Measurements from ENCODE around the gene SAE1. TPM values are rescaled to one million over a fixed set of nuclear protein-coding genes. Genes with fewer than 3 reads are reported as not detected.

SAE1 gene
- total and polyA plus RNA-seq, 12 donors = 19.0 to 77.6 (median 49.7) TPM

DNA sequence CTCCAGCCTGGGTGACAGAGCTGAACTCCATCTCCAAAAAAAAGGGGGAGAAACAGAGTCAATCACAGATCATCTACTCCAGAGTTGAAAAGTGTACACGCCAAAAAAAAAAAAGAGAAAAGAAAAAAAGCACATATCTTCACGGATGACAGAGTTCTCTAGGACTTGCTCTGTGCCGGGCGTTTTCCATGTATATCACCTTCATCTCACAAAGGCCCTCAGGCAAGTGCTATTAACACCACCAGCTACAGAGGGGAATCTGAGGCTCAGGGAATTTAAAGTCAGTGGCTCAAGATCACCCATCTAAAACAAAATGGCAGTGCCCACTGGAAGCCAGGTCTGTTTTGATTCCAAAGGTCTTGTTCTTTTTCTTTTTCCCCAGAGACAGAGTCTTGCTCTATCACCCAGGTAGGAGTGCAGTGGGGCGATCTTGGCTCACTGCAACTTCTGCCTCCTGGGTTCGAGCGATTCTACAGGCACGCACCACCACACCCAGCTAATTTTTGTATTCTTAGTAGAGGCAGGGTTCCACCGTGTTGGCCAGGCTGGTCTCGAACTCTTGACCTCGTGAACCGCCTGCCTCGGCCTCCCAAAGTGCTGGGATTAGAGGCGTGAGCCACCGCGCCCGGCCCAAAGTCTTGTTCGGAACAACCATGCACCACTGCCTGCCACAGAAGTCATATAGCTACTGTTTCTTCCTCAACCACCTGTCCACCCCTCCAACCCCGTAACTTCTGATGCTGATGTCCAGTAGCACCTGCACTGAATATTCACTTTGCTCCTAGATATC, 42.2 kb downstream of the SAE1 start:
- Histone ChIP-seq H3K4me1 (replicated peaks in 1 of 2) (peaks cover 0 to 17% of the 10 kb centered on the region in 2 donors), H3K4me3 (no peak overlapping the region), H3K9me3 (replicated peaks in 1 of 3) (no peaks in the 10 kb centered on the region), H3K27me3 (no peaks in the 10 kb centered on the region), H3K36me3 (replicated peaks in 1 of 2) (peaks cover 0 to 41% of the 10 kb centered on the region in 2 donors), H3K27ac (no peak overlapping the region)
- 90 to 98% (median 94%) methylated on average over 14 to 19 of the region's 19 CpGs for WGBS, 4 donors
- DNase-seq = no peak
- no peak for TF ChIP-seq POLR2A (IDR thresholded peaks at IDR 0.05)
- TF ChIP-seq, protein P1, sequence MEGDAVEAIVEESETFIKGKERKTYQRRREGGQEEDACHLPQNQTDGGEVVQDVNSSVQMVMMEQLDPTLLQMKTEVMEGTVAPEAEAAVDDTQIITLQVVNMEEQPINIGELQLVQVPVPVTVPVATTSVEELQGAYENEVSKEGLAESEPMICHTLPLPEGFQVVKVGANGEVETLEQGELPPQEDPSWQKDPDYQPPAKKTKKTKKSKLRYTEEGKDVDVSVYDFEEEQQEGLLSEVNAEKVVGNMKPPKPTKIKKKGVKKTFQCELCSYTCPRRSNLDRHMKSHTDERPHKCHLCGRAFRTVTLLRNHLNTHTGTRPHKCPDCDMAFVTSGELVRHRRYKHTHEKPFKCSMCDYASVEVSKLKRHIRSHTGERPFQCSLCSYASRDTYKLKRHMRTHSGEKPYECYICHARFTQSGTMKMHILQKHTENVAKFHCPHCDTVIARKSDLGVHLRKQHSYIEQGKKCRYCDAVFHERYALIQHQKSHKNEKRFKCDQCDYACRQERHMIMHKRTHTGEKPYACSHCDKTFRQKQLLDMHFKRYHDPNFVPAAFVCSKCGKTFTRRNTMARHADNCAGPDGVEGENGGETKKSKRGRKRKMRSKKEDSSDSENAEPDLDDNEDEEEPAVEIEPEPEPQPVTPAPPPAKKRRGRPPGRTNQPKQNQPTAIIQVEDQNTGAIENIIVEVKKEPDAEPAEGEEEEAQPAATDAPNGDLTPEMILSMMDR (IDR thresholded peaks at IDR 0.05) = no peak
- intact Hi-C loops (cut with DNase I) = no loop called here

DNA sequence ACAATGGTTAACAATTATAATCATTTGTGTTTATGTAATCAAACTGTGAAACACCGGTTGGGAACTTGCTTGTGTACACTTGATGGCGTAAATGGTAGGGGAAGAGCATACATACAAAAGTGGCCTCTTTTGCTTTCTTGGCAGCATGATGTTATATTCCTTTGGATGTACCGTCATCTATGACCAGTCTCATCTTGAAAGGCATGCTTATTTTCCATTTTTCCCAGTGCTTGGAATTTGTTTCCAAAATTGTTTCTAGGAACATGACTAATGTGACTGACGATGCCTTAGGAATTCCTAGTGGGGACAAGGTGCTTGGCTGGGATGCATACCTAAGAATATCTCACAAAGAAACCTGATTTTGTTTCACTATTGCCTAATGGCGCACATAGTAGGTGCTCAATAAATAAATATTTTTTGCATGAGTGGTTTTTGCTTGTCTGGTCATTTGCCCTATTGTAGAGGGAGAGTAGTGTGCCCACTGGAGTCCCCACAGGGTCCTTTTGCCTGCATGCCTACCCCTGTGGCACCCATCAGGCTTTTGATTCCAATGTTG, 45.5 kb downstream of the SAE1 start:
- Histone ChIP-seq H3K4me1 (replicated peaks in 1 of 2) (peaks cover 0 to 17% of the 10 kb centered on the region in 2 donors), H3K4me3 (no peak overlapping the region)

DNA sequence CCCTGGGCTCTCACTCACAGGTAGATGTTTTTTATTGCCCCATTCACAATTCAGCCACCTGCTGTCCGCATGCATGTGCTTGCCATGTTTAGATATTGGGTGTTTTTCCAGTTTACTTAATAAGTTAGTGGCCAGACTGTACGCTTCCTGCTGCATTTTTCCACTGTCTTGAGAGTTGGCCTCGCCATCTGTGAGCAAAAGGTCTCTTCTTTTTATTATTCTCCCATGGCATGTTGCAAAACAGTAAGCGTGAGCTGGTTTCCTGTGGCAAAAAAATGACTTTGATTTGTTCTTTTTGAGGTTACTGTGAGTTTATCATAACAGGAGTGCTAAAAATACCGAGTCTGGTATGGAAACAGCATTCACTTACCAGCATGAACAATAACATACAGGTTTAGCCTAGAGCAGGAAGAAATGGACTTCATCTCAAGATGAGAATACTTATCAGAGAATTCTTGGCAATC, 46.0 kb downstream of the SAE1 start:
- DNase-seq = peak in 5 of 7 donors; percentile 19 to 66 (median 28)
- Histone ChIP-seq H3K4me1 (replicated peaks in 1 of 2) (peaks cover 0 to 17% of the 10 kb centered on the region in 2 donors), H3K36me3 (replicated peaks in 1 of 2) (peaks cover 0 to 21% of the 10 kb centered on the region in 2 donors), H3K27ac (peak overlapping the region in 2 of 5 donors; percentile 46 to 78), H3K9me3 (replicated peaks in 1 of 3) (no peaks in the 10 kb centered on the region), H3K4me3 (no peak overlapping the region), H3K27me3 (no peaks in the 10 kb centered on the region)
- intact Hi-C loops (cut with DNase I) = no loop called here
- 47 to 52% (median 49%) methylated on average over 5 of the region's 5 CpGs for WGBS, 4 donors
- TF ChIP-seq, protein P1 (IDR thresholded peaks at IDR 0.05) = no peak
- TF ChIP-seq POLR2A (IDR thresholded peaks at IDR 0.05) = no peak

More for the DNA sequence above, 45.5 kb downstream of the SAE1 start:
- no peaks in the 10 kb centered on the region for H3K9me3 ChIP-seq (replicated peaks in 1 of 3)
- intact Hi-C loops (cut with DNase I) = no loop called here
- peak overlapping the region in 2 of 5 donors; percentile 46 to 78 for H3K27ac ChIP-seq
- 82 to 87% (median 85%) methylated on average over 5 of the region's 5 CpGs for WGBS, 4 donors
- no peaks in the 10 kb centered on the region for H3K27me3 ChIP-seq
- DNase-seq = no peak
- TF ChIP-seq POLR2A (IDR thresholded peaks at IDR 0.05) = no peak
- TF ChIP-seq, protein P1 (IDR thresholded peaks at IDR 0.05) = no peak
- H3K36me3 ChIP-seq (replicated peaks in 1 of 2) = peaks cover 0 to 26% of the 10 kb centered on the region in 2 donors

DNA sequence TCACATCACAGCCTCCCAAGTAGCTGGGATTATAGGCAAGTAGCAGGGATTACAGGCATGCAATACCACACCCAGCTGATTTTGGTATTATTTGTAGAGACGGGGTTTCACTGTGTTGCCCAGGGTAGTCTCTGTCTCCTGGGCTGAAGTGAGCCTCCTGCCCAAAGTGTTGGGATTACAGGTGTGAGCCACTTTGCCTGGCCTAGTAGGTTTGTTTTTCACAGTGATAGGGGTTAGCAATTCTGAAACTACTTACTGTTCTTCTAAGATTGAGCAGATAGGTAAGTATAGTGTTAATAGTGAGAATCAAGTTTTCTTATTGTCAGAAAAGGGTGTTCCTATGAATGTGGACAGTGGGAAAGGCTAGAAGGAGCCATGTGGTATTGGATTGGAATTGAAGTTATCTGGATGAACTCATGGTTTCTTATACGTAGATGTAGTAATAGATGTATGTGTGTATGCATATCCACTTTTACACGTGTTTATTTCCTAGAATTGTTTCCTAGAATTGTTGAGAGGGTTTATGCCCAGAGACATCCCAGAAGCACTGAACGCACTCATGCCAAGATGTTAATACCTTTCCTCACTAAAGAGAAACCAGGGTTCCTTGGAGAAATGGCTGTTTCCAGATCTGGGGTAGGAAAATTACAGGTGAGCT, 49.1 kb downstream of the SAE1 start:
- no peak overlapping the region for H3K27ac ChIP-seq
- no peaks in the 10 kb centered on the region for H3K27me3 ChIP-seq
- H3K36me3 ChIP-seq (replicated peaks in 1 of 2) = no peaks in the 10 kb centered on the region
- no peak for DNase-seq
- intact Hi-C loops (cut with DNase I) = no loop called here
- H3K4me1 ChIP-seq (replicated peaks in 1 of 2) = peaks cover 0 to 17% of the 10 kb centered on the region in 2 donors
- 80 to 90% (median 87%) methylated on average over 4 of the region's 4 CpGs for WGBS, 4 donors
- TF ChIP-seq, protein P1 (IDR thresholded peaks at IDR 0.05) = no peak
- no peak for TF ChIP-seq POLR2A (IDR thresholded peaks at IDR 0.05)
- no peaks in the 10 kb centered on the region for H3K9me3 ChIP-seq (replicated peaks in 1 of 3)
- no peak overlapping the region for H3K4me3 ChIP-seq
